Kidney tubule cell (primary cell): ENCODE results near the gene SLC38A10.

ENCODE experiments used
- DNase-seq: peaks from one replicate; pipeline ENCODE4 v3.0.0-alpha.2; 2018; ENCODE audit warnings: low spot score

Gene SLC38A10

DNA sequence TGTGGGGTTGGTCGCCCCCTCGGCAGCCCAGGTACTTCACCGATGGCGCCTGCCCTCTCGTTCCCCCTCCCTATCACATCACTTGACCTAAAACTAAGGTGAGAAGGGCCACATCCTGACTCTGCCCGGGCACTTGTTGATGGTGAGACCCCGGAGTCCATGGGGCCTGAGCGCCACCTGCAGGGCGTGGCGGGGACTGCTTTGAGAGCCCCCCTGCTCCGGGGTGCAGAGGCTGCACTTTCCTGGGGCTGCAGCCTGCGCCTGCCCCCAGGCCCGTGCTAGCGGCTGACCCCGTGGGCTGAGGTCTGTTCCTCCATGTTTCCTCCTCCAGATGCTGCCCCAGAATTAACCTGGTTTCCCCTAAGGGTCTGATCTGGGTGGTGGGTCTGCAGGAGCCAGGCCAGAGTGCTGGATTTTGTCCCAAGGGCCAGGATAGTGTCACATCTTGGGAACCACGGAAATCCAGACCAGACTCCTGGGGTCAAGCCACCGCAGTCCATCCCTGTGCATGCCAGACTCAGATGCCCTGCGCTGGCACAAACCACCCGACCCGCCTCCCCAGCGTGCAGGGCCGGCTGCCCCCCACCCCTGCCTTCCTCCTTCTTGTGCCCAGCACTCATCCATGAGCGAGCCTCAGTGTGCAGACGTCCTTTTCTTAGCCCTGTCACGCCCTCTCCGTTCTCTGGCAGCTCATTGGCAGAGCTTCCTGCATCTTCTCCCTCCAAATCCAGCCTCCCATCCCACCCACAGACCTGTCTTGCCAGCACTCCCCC, 53.3 kb downstream of the SLC38A10 start:
- peak; percentile 37 for DNase-seq

- DNase-seq = no peak
Measured at GRCh38 chr17:81241203-81241602, 53.9 kb downstream of the SLC38A10 start.

- no peak for DNase-seq
Measured at GRCh38 chr17:81240761-81241160, 54.3 kb downstream of the SLC38A10 start.

GRCh38 chr17:81239714-81240555, 55.2 kb downstream of the SLC38A10 start:
- peak; percentile 33 for DNase-seq

GRCh38 chr17:81238815-81239713, 56.0 kb downstream of the SLC38A10 start, which contains the start of the genes NDUFAF8 and TEPSIN:
NDUFAF8 (plus strand) TSS chr17:81239318; CDS start chr17:81239364, 46 bp downstream.
TEPSIN (minus strand) TSS chr17:81239055; CDS start chr17:81239033, 22 bp downstream.
- peak; percentile 100 for DNase-seq

DNA sequence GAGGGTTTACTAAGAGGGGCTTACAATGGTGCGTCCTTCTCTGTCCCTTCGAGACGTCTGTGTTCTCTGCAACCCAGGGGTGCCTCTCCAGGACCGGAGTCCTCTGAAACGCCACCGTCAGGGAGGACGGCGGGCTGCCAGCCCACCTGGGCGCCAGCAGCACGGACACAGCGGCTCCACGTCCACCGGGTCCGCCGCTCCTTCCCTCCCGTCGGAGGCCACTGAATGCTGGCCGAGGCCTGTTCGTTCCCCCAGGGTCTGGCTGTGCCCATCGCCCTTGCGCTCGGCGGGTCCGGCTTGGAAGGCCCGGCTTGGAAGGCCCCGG, 56.7 kb downstream of the SLC38A10 start:
- no peak for DNase-seq

DNA sequence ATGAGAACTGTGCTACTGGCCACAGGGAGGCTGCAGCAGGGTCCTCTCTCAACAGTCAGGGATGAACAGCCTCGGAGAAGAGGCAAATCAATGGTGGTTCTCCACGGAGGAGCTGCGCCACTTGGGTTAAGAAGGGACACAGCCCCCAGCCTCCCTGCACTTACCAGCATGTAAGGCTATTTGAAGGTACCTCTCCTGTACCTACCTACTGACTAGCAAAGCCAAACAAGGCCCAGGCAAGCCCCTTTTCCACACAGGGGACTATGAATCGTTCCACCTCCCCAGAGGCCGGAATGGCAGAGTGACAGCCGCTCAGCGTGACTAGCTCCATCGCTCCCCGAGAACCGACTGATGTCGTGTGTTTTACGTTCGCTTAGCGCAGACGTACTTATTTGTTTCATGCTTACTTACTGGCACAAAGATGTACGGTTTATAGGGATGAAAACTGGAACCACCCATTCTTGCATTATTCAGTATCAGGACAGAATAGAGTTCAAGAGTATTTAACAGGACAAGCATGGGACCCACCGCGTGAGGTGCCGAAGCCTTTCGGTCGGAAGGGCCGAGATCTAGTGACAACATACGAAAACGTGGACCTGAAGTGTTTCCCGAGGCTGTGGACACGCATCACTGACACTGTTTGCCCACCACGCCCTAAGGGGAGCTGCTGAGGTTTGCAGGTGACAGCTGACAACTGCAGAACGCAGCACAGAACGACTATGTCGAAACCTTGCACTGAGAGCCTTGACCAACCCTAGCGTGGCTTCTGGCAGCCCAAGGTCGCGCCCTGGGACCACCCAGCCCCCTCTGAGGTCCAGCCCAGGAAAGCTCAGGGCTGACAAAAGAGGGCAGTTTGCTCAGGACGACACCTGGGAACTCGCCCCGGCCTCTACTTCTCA, 57.3 kb downstream of the SLC38A10 start:
- peak; percentile 28 for DNase-seq

DNA sequence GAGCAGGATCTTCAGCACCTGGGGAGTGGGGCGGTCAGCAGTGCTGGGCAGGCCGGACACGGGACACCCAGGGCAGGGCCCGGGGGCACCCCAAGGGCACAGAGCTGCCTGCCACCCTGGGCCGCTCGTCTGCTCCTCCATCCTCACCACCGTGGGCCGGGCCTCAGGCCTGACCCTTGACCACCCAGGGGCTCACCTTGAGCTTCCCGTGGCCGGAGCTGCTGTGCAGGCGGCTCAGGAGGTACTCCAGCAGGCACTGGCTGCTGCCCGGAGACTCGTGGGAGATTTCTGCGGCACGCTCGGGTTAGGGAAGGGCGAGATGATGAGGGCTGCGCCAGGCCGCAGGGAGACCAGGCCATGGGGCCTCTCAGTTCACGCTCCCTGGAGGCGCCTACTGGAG, 58.3 kb downstream of the SLC38A10 start:
- no peak for DNase-seq

- DNase-seq = no peak
Measured at GRCh38 chr17:81235822-81236740, 59.0 kb downstream of the SLC38A10 start.

- DNase-seq = no peak
Measured at GRCh38 chr17:81234940-81235821, 59.9 kb downstream of the SLC38A10 start.

DNA sequence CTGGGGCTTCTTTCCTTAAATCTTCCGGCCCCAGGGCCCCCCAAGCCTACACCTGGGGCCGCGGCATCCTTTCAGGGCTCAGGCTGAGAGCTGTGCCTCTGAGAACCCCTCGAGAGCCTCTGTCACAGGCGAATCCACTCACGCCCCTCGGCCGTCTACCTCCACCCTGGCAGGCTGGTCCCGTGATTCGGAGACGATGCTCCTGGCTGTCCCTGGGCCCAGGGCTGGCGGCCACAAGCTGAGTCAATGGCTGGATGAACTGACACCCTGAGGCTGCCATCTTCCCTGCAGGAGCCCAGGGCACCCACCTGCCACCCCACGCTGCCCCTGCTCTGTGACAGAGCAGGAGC, 60.6 kb downstream of the SLC38A10 start:
- DNase-seq = no peak

DNA sequence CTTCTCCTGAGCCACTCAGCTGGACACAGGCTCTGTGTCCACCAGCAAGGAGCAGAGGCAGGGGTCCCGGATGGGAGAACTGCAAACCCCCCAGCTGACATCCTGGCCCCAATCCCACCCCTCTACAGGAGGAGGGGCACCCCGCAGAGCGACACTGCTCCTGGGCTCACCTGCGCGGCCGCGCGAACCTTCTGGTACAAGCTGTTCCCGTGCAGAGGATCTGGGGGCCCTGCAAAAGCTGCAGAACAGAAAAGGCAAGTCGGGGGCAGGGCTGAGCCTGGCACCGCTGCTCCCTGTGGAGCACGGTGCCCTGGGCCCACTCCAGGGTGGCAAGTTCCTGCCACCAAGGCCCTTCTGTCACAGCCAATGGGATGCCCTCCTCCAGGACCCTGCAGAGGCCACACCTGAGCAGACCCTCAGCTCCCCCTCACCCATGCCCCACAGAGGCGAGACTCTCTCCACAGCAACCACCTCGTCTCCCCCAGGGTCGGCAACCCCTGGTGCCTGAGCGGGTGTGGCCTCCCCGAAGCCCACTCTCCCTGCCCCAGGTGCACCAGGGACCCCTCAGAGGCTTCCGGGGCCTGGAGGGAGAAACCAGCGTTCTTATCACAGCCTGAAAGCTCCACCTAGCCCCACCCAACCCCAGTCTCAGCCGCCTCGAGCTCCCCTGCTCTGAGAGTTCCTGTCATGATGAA, 61.1 kb downstream of the SLC38A10 start:
- DNase-seq = no peak

DNA sequence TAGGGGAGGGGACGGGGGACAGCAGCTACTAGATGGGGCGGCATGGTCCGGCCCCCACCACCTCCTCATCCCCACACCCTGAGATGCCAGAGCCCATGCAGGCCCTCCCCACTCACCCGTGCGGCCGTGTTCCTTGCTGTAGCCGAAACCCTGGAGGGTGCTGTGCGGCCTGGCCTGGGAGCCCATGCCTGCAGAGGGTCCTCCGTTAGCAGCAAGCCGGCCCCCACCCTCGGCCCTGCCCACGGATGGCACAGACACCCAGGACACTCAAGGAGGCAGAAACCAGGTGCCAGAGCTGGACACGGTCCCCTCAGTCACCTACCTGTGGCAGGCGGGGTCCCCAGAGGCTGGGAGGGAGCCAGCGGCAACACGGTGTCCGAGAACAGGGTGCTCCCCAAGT, 61.8 kb downstream of the SLC38A10 start:
- no peak for DNase-seq

- DNase-seq = no peak
Measured at GRCh38 chr17:81232616-81233241, 62.4 kb downstream of the SLC38A10 start.

- no peak for DNase-seq
Measured at GRCh38 chr17:81231766-81232581, 63.1 kb downstream of the SLC38A10 start.

- DNase-seq = no peak
Measured at GRCh38 chr17:81231121-81231645, 63.9 kb downstream of the SLC38A10 start.
